Measurements from ENCODE around the gene TH. TPM values are rescaled to one million over a fixed set of nuclear protein-coding genes. Genes with fewer than 3 reads are reported as not detected.
A peak's percentile ranks its signal among the peaks of the same experiment; 100 is the strongest.

The TH gene
- total RNA-seq, 1 donor, result not detected

DNA sequence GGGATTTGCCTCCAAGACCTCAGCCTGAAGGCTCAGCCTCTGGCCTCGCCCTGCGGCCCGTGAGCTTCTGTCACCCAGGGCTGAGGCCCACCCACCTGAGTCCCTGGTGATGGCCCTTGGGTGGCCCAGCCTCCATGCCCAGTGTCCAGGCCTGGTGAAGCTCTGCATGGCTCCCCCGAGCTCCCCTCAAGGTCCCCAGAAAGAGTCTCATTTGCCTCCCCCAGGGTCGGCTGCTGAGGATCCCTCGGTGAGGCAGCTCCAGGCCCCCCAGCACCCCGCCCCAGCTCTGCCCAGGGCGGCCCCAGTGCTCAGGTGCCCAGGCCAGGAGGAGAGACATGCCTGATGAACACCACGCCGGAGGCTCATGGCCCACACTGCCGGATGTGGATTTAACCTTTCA is 2.1 kb upstream of the TH start:
- H3K9me3 ChIP-seq (ENCODE audit: low read depth, low read length), result no peaks in the 10 kb centered on the region
- H3K4me1 ChIP-seq (ENCODE audit: insufficient read depth, low read length), result peaks cover 15% of the 10 kb centered on the region
- H4K20me1 ChIP-seq (ENCODE audit: insufficient read depth, low read length), result no peaks in the 10 kb centered on the region
- H3K4me3 ChIP-seq (ENCODE audit: insufficient read depth, low read length), result no peak overlapping the region
- no peak overlapping the region for H3K4me2 ChIP-seq (ENCODE audit: insufficient read depth, low read length)
- TF ChIP-seq, protein P1, sequence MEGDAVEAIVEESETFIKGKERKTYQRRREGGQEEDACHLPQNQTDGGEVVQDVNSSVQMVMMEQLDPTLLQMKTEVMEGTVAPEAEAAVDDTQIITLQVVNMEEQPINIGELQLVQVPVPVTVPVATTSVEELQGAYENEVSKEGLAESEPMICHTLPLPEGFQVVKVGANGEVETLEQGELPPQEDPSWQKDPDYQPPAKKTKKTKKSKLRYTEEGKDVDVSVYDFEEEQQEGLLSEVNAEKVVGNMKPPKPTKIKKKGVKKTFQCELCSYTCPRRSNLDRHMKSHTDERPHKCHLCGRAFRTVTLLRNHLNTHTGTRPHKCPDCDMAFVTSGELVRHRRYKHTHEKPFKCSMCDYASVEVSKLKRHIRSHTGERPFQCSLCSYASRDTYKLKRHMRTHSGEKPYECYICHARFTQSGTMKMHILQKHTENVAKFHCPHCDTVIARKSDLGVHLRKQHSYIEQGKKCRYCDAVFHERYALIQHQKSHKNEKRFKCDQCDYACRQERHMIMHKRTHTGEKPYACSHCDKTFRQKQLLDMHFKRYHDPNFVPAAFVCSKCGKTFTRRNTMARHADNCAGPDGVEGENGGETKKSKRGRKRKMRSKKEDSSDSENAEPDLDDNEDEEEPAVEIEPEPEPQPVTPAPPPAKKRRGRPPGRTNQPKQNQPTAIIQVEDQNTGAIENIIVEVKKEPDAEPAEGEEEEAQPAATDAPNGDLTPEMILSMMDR (IDR thresholded peaks at IDR 0.05; ENCODE audit: extremely low read depth, low read depth, low read length), result no peak
- DNase-seq (ENCODE audit: insufficient read length, low spot score, missing footprints), result no peak
- no peaks in the 10 kb centered on the region for H3K79me2 ChIP-seq (ENCODE audit: insufficient read depth, low read length)
- no peak overlapping the region for H3K27ac ChIP-seq (ENCODE audit: low read depth, low read length)
- H2AFZ ChIP-seq (ENCODE audit: low read length), result no peak overlapping the region
- H3K27me3 ChIP-seq (ENCODE audit: insufficient read depth, low read length), result no peaks in the 10 kb centered on the region
- no peaks in the 10 kb centered on the region for H3K36me3 ChIP-seq (ENCODE audit: insufficient read depth, low read length)

DNA sequence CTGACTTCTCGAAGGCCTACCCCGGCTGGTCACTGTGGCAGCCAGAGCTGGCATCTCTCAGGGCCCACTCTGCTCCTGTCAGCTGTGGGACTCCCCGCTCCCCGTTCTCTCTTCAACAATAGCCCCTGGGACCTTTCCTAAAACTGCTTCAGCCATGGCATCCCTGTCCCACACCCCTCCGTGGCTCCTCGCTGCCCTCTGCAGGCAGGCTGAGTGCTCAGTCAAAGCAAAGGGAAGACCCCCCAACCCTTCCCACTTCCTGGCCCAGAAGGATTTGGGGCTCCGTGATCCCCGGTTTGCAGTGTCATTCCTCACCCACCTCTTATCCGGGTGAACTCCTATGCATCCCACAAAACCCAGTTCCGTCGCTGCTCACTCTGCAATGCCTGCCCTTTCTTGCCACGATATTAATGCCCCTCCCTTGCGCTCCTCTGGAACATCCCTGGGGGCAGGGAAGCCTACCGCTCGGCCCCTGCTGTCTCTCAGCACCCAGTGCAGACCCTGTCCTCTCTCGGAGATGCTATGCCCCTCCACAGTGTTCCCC is 1.6 kb upstream of the TH start:
- Histone ChIP-seq H3K27ac (ENCODE audit: low read depth, low read length) (no peak overlapping the region), H3K4me3 (ENCODE audit: insufficient read depth, low read length) (no peak overlapping the region), H3K27me3 (ENCODE audit: insufficient read depth, low read length) (no peaks in the 10 kb centered on the region), H3K79me2 (ENCODE audit: insufficient read depth, low read length) (no peaks in the 10 kb centered on the region), H4K20me1 (ENCODE audit: insufficient read depth, low read length) (no peaks in the 10 kb centered on the region), H3K4me2 (ENCODE audit: insufficient read depth, low read length) (no peak overlapping the region), H3K9me3 (ENCODE audit: low read depth, low read length) (no peaks in the 10 kb centered on the region), H2AFZ (ENCODE audit: low read length) (no peak overlapping the region), H3K36me3 (ENCODE audit: insufficient read depth, low read length) (no peaks in the 10 kb centered on the region), H3K4me1 (ENCODE audit: insufficient read depth, low read length) (peaks cover 11% of the 10 kb centered on the region)
- TF ChIP-seq, protein P1 (IDR thresholded peaks at IDR 0.05; ENCODE audit: extremely low read depth, low read depth, low read length), result peak; percentile 43
- DNase-seq (ENCODE audit: insufficient read length, low spot score, missing footprints), result peak; percentile 89

DNA sequence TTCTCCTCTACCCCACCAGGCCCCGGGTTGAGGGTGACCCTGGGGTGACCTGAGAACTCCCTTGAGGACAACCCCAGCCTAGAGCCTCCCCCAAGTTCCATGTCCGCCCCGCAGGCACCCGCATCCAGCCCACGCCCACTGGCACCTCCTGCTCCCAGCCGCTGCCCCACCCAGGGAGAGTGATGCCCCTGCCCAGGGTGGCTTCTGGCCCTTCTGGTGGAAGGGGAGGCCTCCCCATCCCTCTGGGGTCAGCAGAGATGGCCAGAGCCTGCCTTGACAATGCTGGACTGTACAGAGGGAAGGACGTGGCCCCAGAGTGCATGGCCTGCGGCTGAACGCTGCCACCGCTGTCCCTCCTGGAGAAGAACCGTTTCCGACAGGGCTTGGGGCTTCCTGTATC is 1.1 kb upstream of the TH start:
- H3K27ac ChIP-seq (ENCODE audit: low read depth, low read length), result no peak overlapping the region
- peaks cover 11% of the 10 kb centered on the region for H3K4me1 ChIP-seq (ENCODE audit: insufficient read depth, low read length)
- H4K20me1 ChIP-seq (ENCODE audit: insufficient read depth, low read length), result no peaks in the 10 kb centered on the region
- no peaks in the 10 kb centered on the region for H3K9me3 ChIP-seq (ENCODE audit: low read depth, low read length)
- H3K4me3 ChIP-seq (ENCODE audit: insufficient read depth, low read length), result no peak overlapping the region
- H2AFZ ChIP-seq (ENCODE audit: low read length), result no peak overlapping the region
- H3K36me3 ChIP-seq (ENCODE audit: insufficient read depth, low read length), result no peaks in the 10 kb centered on the region
- TF ChIP-seq, protein P1 (IDR thresholded peaks at IDR 0.05; ENCODE audit: extremely low read depth, low read depth, low read length), result no peak
- H3K79me2 ChIP-seq (ENCODE audit: insufficient read depth, low read length), result no peaks in the 10 kb centered on the region
- DNase-seq (ENCODE audit: insufficient read length, low spot score, missing footprints), result no peak
- no peak overlapping the region for H3K4me2 ChIP-seq (ENCODE audit: insufficient read depth, low read length)
- H3K27me3 ChIP-seq (ENCODE audit: insufficient read depth, low read length), result no peaks in the 10 kb centered on the region

DNA sequence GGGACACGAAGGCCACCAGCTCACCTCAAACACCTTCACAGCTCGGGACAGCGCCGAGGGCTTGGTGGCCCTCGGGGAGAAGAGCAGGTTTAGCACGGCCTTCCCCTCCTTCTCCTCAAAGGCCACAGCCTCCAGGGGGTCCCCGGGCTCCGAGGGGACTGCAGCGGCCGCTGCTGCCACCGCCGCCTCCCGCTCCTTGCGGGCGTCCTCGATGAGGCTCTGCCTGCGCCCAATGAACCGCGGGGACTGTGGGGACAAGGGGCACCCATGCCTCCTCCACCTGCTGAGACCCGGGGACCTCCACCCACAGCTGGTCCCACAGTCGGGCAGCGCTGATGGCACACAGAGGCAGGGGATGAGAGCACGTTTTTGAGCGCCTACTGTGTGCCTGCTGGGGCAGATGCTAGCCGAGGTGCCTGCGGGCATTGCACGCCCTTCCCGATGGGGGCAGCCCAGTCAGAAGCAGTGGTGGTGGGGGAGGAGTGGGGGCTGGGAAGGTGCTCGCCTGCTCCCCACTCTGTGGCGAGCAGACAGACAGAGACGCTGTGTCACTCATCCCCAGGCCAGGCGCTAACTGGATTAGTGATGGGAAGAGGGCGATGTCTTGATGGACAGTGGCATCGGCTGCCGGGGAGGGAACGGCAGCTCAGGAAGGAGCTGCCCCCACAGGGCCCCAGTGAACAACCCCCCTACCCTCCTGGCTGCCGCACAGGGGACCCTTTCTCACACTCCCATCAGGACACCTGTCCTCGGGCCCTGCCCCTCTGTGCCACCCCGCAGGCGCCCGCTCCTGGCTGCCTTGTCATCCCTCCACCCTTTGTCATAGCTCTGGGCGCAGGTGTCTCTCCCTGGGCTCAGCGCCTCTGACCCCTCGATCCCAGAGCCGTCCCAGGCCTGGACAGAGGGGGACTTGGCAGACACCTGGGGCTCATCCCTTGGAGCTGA is 1.7 kb downstream of the TH start:
- Histone ChIP-seq H3K79me2 (ENCODE audit: insufficient read depth, low read length) (no peaks in the 10 kb centered on the region), H3K27ac (ENCODE audit: low read depth, low read length) (no peak overlapping the region), H3K4me3 (ENCODE audit: insufficient read depth, low read length) (no peak overlapping the region), H4K20me1 (ENCODE audit: insufficient read depth, low read length) (no peaks in the 10 kb centered on the region), H2AFZ (ENCODE audit: low read length) (no peak overlapping the region), H3K9me3 (ENCODE audit: low read depth, low read length) (no peaks in the 10 kb centered on the region), H3K36me3 (ENCODE audit: insufficient read depth, low read length) (no peaks in the 10 kb centered on the region), H3K4me1 (ENCODE audit: insufficient read depth, low read length) (no peaks in the 10 kb centered on the region), H3K27me3 (ENCODE audit: insufficient read depth, low read length) (no peaks in the 10 kb centered on the region), H3K4me2 (ENCODE audit: insufficient read depth, low read length) (no peak overlapping the region)
- TF ChIP-seq, protein P1 (IDR thresholded peaks at IDR 0.05; ENCODE audit: extremely low read depth, low read depth, low read length), result no peak
- DNase-seq (ENCODE audit: insufficient read length, low spot score, missing footprints), result no peak

Measured in osteoblast (primary cell).